Activated naive CD4-positive, alpha-beta T cell treated with anti-CD3 and anti-CD28 coated beads, Interleukin-2, amount 50 U/mL, for 24 hours (primary cell): ENCODE results near the gene MX1.
A peak's percentile ranks its signal among the peaks of the same experiment; 100 is the strongest.

ENCODE experiments used
- H3K27ac Mint-ChIP-seq: one replicate; pipeline ENCODE4 v1.8.0; 2021; ENCODE audit warnings: mild to moderate bottlenecking, mixed read lengths
- H3K27me3 Mint-ChIP-seq: one replicate; pipeline ENCODE4 v1.8.0; 2021; ENCODE audit warnings: mixed read lengths
- H3K36me3 Mint-ChIP-seq: one replicate; pipeline ENCODE4 v1.8.0; 2021; ENCODE audit warnings: mixed read lengths
- H3K4me1 Mint-ChIP-seq: one replicate; pipeline ENCODE4 v1.8.0; 2021; ENCODE audit warnings: mixed read lengths
- H3K4me3 Mint-ChIP-seq: one replicate; pipeline ENCODE4 v1.8.0; 2021; ENCODE audit warnings: mild to moderate bottlenecking, mixed read lengths
- H3K9me3 Mint-ChIP-seq: one replicate; pipeline ENCODE4 v1.8.0; 2021; ENCODE audit warnings: mixed read lengths

The MX1 gene

DNA sequence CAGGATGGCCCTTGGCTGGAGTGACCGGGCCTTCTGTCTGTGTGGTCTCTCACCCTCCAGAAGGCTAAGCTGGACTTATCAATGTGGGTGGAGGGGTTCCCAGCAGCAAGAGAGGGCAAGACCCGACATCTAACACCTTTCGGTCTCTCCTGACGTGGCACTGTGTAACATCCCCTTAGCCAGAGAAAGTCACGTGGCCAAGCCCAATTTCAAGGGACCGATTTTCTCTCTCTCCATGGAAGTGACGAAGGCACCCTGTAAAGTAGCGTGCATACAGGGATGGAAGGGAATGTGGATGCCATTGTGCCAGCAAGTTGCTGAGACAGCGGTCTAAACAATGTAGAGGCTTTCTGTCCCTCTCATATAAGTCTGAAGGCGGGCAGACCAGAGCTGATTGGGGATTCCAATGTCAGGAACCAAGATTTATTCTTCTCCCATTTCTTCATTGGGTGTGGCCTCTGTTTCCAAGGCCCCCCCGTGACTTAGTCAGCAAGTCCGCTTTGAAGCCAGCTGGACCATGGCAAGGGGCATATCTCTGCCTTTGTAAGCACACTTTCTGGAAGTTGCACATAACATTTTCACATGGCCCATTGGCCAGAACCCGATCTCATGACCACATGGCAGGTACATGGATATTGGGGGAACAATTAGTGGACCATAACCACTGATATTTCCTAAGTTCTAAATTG is 12.5 kb downstream of the MX1 start:
- H3K27me3 Mint-ChIP-seq: no peaks in the 10 kb centered on the region
- peaks cover 10% of the 10 kb centered on the region for H3K4me1 Mint-ChIP-seq
- no peak overlapping the region for H3K27ac Mint-ChIP-seq
- H3K9me3 Mint-ChIP-seq: no peaks in the 10 kb centered on the region
- H3K36me3 Mint-ChIP-seq: peaks cover 29% of the 10 kb centered on the region
- no peak overlapping the region for H3K4me3 Mint-ChIP-seq

DNA sequence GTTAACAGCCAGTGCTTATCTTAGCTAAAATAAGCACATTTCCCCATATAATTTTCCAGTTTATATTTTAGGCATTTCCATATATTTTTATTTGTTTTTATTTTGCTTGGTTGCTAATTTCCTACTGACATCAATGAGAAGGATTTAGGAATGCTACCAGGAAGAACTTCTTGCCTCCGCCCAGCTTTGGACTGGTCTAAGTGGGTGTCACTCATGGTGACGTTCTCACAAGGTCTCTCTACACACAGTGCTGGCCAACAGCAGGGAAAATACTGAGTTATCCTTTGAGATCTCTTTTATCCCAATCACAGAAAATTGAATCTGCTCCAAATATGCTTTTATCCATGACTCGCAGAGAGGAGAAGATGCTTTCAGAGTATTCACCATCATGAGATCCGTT is 13.2 kb downstream of the MX1 start:
- peaks cover 29% of the 10 kb centered on the region for H3K36me3 Mint-ChIP-seq
- no peaks in the 10 kb centered on the region for H3K27me3 Mint-ChIP-seq
- H3K27ac Mint-ChIP-seq: no peak overlapping the region
- peaks cover 10% of the 10 kb centered on the region for H3K4me1 Mint-ChIP-seq
- no peaks in the 10 kb centered on the region for H3K9me3 Mint-ChIP-seq
- H3K4me3 Mint-ChIP-seq: no peak overlapping the region

DNA sequence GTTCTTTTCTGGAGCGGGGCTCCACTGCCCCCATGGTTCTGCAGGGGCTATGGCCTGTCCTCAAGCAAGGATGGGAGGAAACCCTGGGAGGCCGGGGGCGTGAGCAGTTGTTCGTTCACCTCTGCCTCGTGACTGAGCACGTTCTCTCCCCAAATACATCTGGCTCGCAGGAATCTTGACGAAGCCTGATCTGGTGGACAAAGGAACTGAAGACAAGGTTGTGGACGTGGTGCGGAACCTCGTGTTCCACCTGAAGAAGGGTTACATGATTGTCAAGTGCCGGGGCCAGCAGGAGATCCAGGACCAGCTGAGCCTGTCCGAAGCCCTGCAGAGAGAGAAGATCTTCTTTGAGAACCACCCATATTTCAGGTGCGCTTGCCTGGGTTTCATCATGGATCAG is 15.5 kb downstream of the MX1 start:
- Mint-ChIP-seq H3K27ac (no peak overlapping the region), H3K4me3 (no peak overlapping the region), H3K36me3 (peaks cover 12% of the 10 kb centered on the region)

DNA sequence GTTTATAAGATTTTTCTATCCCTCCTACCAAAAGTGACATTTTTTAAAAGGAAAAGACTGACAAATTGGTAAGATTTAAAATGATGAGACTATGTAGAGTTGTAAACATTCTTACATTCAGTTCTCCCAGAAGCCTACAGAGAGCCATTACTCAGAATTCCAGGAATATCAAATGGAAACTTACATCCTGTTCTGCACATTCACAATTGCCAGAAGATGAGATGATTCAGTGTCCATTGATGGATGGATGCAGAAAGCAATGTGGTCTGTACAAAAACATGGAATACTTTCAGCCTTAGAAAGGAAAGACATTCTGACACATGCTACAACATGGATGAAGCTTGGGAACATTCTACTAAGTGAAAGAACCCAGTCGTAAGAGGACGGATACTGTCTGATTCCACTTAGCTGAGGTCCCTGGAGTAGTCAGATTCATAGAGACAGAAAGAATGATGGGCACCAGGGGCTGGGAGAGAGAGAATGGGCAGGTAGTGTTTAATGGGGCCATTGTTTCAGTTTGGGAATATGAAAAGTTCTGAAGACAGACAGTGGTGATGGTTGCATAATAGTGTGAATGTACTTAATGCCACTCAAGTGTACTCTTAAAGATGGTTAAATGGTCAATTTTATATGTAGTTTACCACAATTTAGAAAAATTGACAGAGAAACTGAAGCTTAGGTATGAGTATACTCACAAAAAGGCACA is 16.6 kb downstream of the MX1 start:
- Mint-ChIP-seq H3K9me3 (no peaks in the 10 kb centered on the region), H3K27me3 (no peaks in the 10 kb centered on the region), H3K4me1 (no peaks in the 10 kb centered on the region), H3K4me3 (no peak overlapping the region), H3K36me3 (peaks cover 12% of the 10 kb centered on the region), H3K27ac (peak overlapping the region; percentile 1)

More for the DNA sequence above, 15.5 kb downstream of the MX1 start:
- Mint-ChIP-seq H3K4me1 (no peaks in the 10 kb centered on the region), H3K9me3 (no peaks in the 10 kb centered on the region), H3K27me3 (no peaks in the 10 kb centered on the region)

DNA sequence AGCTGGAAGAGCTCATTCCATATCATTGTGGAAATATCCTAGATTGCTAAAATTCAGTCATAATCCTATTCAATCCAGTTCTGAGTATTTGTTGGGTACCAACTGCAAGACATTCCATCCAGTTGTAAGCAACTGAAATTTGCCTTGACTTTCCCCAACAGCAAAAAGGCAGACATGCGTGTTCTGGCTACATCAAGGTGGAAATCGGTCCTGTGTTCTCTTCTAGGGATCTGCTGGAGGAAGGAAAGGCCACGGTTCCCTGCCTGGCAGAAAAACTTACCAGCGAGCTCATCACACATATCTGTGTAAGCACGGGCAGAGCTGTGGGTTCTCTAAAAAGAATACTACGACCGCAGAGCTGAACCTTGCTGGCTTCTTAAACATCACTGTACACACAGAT is 17.5 kb downstream of the MX1 start:
- H3K27ac Mint-ChIP-seq: peak overlapping the region; percentile 74
- no peak overlapping the region for H3K4me3 Mint-ChIP-seq
- no peaks in the 10 kb centered on the region for H3K9me3 Mint-ChIP-seq
- H3K27me3 Mint-ChIP-seq: no peaks in the 10 kb centered on the region
- peaks cover 10% of the 10 kb centered on the region for H3K36me3 Mint-ChIP-seq
- H3K4me1 Mint-ChIP-seq: no peaks in the 10 kb centered on the region

DNA sequence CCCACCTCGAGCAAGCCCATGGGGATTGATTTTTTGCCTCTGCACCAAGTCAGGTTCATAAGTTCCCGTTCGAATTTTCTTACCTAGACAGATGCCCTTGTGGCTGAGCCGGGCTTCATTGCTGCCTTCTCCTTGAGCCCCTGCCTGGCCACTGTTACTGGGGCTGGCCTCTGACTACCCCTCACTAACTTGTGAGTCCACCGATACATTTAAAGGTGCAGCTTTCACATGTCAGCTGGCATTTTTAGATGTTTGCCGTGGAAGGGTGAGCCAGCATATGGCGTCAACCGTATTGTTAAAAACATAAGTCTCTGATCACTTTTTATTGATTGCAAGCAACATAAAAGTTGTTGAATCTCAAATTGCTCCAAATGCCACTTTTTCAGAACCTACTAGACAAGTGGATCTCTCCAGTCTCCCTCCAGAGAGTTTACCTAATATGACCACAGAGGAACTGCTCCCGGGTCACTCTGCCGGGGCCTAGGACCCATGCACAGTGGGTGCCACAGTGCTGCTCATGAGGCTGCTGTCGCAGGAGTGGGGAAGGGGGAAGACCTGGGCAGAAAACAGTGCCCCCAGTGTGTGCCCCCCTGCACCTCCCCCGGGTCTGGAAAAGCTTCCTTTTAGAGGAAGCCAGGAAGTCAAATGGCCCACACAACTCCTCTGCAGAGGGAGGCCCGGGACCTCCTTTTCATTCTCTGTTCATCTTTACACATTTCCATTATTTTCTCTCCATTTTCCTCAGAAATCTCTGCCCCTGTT is 18.8 kb downstream of the MX1 start:
- Mint-ChIP-seq H3K36me3 (peaks cover 9% of the 10 kb centered on the region), H3K4me3 (no peak overlapping the region), H3K27ac (peak overlapping the region; percentile 46), H3K9me3 (no peaks in the 10 kb centered on the region), H3K27me3 (no peaks in the 10 kb centered on the region), H3K4me1 (no peaks in the 10 kb centered on the region)

DNA sequence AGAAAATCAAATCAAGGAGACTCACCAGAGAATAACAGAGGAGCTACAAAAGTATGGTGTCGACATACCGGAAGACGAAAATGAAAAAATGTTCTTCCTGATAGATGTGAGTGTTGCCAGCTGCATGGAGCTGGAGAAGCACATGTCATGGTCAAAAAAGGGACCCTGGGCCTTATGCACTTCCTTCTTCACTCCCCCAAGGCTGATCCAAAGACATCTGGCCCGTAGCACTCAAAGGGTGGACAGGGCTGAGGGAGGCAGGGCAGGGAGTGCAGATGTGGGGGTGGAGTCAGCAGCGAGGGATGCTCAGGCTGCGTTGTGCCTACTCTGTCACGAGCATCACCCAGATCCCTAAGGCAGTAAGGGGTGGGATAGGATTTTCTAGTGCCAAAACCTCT is 19.4 kb downstream of the MX1 start:
- no peaks in the 10 kb centered on the region for H3K4me1 Mint-ChIP-seq
- no peaks in the 10 kb centered on the region for H3K27me3 Mint-ChIP-seq
- H3K4me3 Mint-ChIP-seq: no peak overlapping the region
- H3K36me3 Mint-ChIP-seq: peaks cover 8% of the 10 kb centered on the region
- H3K9me3 Mint-ChIP-seq: no peaks in the 10 kb centered on the region
- H3K27ac Mint-ChIP-seq: no peak overlapping the region

DNA sequence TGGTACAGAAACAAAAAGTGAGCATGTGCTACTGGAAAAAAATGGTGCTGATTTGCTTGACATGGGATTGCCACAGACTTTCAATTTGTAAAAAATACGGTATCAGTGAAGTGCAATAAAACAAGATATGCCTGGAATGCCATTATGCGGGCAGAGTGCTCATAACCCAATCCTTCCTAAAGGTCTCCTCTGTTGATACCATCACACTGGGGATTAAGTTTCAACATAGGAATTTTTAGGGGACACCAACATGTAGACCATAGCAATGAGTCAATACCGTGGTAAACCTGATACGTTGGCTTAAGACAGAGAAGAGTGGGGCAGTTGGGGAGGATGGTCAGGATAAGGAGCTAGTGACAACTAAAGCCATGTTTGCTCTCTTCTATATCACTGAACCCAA is 20.5 kb downstream of the MX1 start:
- Mint-ChIP-seq H3K4me3 (no peak overlapping the region), H3K4me1 (no peaks in the 10 kb centered on the region), H3K36me3 (peaks cover 7% of the 10 kb centered on the region), H3K27me3 (no peaks in the 10 kb centered on the region), H3K9me3 (no peaks in the 10 kb centered on the region), H3K27ac (no peak overlapping the region)

DNA sequence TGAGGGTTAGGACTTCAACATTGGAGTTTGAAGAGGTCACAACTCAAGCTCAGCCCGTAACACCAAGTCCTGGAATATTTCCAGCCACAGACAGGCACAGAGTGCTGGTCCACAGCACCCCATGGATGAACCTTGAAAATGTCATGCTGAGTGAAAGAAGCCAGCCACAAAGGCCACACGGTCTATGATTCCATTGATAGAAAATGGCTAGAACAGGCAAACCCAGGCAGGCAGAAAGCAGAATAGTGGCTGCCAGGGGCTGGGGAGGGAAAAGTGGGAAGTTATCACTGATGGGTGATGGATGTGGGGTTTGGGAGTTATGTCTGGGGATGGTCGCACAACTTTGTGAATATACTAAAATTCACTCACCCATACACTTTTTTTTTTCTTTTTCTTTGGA is 21.3 kb downstream of the MX1 start:
- peaks cover 4% of the 10 kb centered on the region for H3K36me3 Mint-ChIP-seq
- H3K9me3 Mint-ChIP-seq: no peaks in the 10 kb centered on the region
- H3K4me1 Mint-ChIP-seq: no peaks in the 10 kb centered on the region
- H3K27me3 Mint-ChIP-seq: no peaks in the 10 kb centered on the region
- no peak overlapping the region for H3K4me3 Mint-ChIP-seq
- peak overlapping the region; percentile 83 for H3K27ac Mint-ChIP-seq

DNA sequence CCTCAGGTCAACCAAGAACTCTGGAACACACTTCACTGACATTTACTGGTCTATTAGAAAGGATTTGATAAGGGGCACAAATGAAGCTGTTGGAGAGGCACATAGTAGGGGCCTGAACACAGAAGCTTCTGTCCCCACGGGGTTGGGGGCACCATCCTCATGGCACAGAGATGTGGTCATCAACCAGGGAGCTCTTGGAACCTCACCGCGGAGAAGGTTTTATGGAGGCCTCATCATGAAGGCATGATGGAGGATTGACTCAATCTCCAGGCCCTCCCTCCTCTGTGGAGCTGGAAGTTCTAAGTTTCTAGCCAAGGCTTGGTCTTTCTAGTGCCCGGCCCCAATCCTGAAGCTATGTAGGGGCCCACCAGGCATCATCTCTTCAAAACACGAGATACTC is 23.6 kb downstream of the MX1 start:
- Mint-ChIP-seq H3K36me3 (peaks cover 7% of the 10 kb centered on the region), H3K4me1 (no peaks in the 10 kb centered on the region), H3K9me3 (no peaks in the 10 kb centered on the region), H3K4me3 (no peak overlapping the region), H3K27me3 (no peaks in the 10 kb centered on the region), H3K27ac (no peak overlapping the region)

DNA sequence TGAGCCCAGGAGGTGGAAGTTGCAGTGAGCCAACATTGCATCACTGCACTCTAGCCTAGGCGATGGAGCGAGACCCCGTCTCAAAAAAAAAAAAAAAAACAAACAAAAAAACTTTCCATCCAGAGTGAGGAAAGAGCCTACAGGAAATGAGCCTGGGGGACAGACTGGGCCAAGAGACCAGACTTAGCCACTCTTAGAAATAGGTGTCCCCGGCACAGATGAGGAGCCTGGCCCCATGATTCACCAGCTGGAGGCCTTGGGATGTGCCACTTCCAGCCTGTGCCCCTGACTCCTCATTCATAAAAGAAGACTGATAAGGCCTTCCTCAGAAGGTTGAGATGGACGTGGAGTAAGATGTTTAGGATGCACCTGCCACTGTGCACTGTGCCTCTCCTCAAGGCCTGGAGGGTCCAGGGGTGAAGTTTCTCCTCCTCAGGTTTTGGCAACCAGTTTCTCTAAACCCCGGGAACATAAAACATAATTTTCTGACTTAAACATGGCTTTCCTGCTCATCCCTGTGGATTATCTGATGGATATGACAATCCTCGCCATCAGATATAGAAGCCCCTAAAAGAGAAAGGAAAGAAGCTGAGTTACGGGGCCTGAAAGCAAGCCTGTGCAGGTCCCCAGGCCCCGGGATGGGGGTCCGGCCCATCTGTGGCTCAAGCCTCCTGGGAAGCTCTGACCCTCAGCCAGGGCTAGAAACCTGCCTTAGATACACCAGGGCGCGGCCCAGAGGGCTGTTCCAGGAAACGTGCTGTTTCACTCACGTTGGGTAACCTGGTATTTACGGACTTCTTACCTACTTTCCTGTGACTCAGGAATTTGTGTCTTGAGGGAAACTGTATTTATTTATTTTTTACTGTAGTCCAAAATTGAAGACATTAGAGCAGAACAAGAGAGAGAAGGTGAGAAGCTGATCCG is 26.0 kb downstream of the MX1 start:
- Mint-ChIP-seq H3K27me3 (no peaks in the 10 kb centered on the region), H3K4me3 (no peak overlapping the region), H3K9me3 (no peaks in the 10 kb centered on the region), H3K4me1 (no peaks in the 10 kb centered on the region), H3K27ac (peak overlapping the region; percentile 51), H3K36me3 (peaks cover 7% of the 10 kb centered on the region)

DNA sequence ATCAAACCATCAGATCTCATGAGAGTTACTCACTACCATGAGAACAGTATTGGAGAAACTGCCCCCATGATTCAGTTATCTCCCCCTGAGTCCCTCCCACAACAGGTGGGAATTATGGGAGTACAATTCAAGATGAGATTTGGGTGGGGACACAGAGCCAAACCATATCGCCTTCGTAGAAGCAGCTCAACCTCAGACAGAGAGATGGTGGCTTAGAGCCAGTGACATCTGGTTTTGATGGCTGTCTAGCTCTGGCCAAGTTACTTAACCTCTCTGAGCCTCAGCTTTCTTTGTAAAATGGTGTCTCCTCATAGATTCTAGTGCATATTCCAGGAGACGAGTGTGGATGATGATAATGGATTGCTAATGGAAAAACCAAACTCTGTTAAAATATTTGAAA is 27.2 kb downstream of the MX1 start:
- H3K27me3 Mint-ChIP-seq: no peaks in the 10 kb centered on the region
- H3K9me3 Mint-ChIP-seq: no peaks in the 10 kb centered on the region
- H3K4me3 Mint-ChIP-seq: no peak overlapping the region
- no peaks in the 10 kb centered on the region for H3K4me1 Mint-ChIP-seq
- H3K36me3 Mint-ChIP-seq: peaks cover 2% of the 10 kb centered on the region
- peak overlapping the region; percentile 37 for H3K27ac Mint-ChIP-seq

DNA sequence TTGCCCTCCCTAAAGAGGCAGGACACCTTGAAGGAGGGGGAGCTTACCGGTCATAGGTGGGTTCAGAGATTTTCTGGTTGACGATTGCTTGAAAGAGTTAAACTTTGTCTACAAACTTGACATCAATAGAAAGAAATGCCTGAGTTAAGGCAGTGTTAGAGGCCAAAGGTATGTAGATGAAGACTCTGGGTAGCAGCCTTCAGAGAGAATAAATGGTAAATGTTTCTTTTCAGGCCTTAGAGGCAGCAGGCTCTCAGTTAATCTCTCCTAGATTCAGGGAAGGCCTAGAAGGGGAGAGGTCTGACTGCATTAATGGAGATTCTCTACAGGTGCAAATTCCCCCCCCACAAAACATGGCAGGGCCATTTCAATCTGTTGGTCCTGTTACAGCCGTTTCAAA is 27.7 kb downstream of the MX1 start:
- peak overlapping the region; percentile 37 for H3K27ac Mint-ChIP-seq
- no peaks in the 10 kb centered on the region for H3K27me3 Mint-ChIP-seq
- H3K9me3 Mint-ChIP-seq: no peaks in the 10 kb centered on the region
- H3K4me3 Mint-ChIP-seq: no peak overlapping the region
- H3K4me1 Mint-ChIP-seq: no peaks in the 10 kb centered on the region
- peaks cover 2% of the 10 kb centered on the region for H3K36me3 Mint-ChIP-seq

DNA sequence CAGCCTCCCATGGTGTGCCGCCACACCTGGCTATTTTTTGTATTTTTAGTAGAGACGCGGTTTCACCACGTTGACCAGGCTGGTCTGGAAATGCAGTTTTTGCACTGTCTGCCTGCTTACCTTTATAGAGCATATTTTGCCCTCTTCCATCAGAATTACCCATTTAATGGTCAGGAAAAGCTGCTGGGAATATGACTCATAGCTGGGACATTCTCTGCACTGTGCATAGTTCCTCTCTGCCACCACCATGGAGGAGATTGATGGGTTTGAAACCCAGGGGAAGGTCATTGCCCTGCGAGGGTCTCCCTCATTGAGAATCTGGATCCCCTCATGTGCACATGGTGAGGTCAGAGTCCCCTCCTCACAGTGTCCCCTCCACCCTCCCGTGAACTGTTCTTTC is 32.1 kb downstream of the MX1 start:
- H3K4me1 Mint-ChIP-seq: no peaks in the 10 kb centered on the region
- H3K9me3 Mint-ChIP-seq: no peaks in the 10 kb centered on the region
- H3K4me3 Mint-ChIP-seq: no peak overlapping the region
- H3K27me3 Mint-ChIP-seq: no peaks in the 10 kb centered on the region
- no peaks in the 10 kb centered on the region for H3K36me3 Mint-ChIP-seq
- H3K27ac Mint-ChIP-seq: no peak overlapping the region

DNA sequence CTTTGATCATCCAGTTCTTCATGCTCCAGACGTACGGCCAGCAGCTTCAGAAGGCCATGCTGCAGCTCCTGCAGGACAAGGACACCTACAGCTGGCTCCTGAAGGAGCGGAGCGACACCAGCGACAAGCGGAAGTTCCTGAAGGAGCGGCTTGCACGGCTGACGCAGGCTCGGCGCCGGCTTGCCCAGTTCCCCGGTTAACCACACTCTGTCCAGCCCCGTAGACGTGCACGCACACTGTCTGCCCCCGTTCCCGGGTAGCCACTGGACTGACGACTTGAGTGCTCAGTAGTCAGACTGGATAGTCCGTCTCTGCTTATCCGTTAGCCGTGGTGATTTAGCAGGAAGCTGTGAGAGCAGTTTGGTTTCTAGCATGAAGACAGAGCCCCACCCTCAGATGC is 32.5 kb downstream of the MX1 start:
- Mint-ChIP-seq H3K36me3 (no peaks in the 10 kb centered on the region), H3K9me3 (no peaks in the 10 kb centered on the region), H3K27me3 (no peaks in the 10 kb centered on the region), H3K4me3 (no peak overlapping the region), H3K4me1 (no peaks in the 10 kb centered on the region), H3K27ac (no peak overlapping the region)
